Uterine smooth muscle cell (primary cell): ENCODE data around the gene COMMD4. TPM values are rescaled to one million over a fixed set of nuclear protein-coding genes. Genes with fewer than 3 reads are reported as not detected.

ENCODE experiments used
- total RNA-seq: library from RNA; depleted of rRNA; stranded (reverse); fragments of >200 nt; gene quantifications from 2 replicates; pipeline ENCODE4 v1.2.3, GENCODE V29; 2014

COMMD4 gene
- total RNA-seq: 69.5 and 111 TPM in 2 replicates

DNA sequence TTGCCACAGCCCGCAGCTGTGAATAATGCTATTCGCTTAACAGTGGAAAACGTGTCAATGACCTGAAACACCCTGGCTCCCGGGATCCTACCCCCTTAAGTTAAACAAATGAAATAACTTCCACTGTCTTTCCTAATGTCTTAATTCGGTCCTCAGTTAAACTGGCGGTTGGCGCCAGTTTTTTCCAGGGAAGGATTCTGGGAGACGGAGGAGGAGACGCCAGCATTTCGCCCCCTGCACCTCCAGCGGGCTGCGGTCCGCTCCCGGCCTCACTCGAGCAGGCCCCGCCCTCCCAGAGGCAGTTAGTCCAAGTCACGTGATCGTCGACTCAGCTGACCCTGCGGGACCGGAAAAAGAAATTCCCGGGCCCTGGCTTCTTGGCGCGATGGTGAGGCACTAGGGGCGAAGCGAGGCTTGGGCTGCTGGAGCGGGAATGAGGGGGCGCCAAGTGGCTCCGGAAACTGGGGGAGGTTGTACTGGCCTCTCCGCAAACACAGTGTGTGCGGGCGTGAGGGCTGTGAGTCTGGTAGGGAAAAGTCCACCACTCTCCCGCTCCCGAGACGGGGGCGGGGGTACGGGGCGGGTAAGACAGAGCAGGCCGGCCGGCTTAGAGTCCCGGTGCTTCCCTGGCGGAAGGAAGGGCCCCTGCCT is at the start of gene COMMD4:
TSS of gene COMMD4 (plus strand) at position 359 of the 651 bp plus-strand sequence. CDS start at position 386, 27 bp downstream.

DNA sequence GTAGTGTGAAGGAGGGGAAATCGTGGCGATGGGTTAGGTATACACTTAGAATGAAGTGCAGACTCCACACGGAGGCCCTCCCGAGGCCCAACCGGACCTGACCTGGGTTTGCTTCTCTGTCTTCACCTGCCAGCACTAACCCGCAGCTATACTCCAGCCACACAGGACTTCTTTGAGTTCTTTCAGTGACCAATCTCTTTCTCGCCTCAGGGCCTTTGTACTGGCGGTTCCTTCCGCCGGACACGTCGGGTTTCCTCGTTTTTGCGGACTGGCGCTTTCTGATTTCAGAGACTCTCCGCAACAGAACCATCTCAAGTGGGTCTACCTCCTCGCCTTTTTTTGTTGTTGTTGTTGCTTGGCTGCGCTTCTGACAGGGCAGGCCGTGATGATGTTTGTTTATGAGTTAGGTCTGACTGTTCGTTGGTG is 10.9 kb downstream of the COMMD4 start, which contains the start of gene NEIL1:
TSS of gene NEIL1 (plus strand) at position 244 of the 426 bp plus-strand sequence. CDS start 1,867 bp downstream, outside the sequence.

DNA sequence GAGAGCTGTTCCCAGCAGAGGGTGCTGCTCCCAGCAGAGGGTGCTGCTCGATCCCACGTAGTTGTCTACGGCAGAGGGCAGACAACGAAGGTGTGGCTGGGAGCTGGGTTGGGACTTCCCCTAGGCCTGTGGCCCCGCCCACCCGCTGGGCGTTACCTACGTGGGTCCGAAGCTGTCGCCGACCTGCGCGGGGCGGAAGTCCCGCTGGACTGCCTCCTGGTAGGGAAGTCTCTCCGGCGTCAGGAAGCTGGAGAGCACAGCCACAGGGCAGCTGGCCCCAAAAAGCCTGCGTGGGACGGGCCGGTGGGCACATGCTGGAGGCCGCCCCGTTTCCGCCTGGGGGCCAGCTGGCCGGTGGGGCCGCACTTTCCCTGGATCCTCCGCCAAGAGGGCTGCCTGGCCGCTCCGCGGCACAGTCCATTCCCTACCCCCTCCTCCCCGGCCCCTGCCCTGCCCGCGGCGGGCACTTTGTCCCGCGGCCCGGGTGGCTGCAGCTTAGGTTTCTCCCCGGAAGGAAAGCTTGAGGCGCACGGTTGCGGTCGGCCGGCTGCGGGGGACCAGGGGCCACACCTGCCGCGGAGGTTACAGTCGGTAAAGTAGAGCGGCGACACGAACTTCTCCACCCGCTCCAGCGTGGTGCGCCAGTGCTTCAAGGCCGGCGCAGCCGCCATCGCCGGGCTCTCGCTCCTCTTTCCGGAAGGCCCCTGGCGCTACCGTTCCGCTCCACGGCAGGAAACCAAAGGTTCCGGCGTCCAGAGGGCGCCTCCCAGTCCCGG is 32.2 kb downstream of the COMMD4 start, which contains the start of gene MAN2C1:
TSS of gene MAN2C1 (minus strand) at position 695 of the 776 bp plus-strand sequence. CDS start at position 671, 24 bp downstream.

Other genes starting within 250 kb of the COMMD4 start
- 2.1 and 4.0 TPM in 2 replicates for gene C15orf39, start 134.2 kb upstream of the COMMD4 start, total RNA-seq
- gene GOLGA6C, start 77.7 kb upstream of the COMMD4 start, total RNA-seq: under 0.01 TPM in 1 of 2 replicates, not detected in the other
- 0.12 TPM in 1 of 2 replicates, not detected in the other for gene GOLGA6D, start 53.2 kb upstream of the COMMD4 start, total RNA-seq
- gene NEIL1, start 11.0 kb downstream of the COMMD4 start, total RNA-seq: 2.7 and 6.1 TPM in 2 replicates
- 156 and 180 TPM in 2 replicates for gene MAN2C1, start 32.5 kb downstream of the COMMD4 start, total RNA-seq
- gene SIN3A, start 115.6 kb downstream of the COMMD4 start, total RNA-seq: 29.9 and 34.6 TPM in 2 replicates
- 19.4 and 26.5 TPM in 2 replicates for gene PTPN9, start 243.3 kb downstream of the COMMD4 start, total RNA-seq